ENCODE measurements around the gene SYNE4.

GRCh38 chr19:36054733-36055686 is 46.4 kb upstream of the SYNE4 start, which contains the start of gene WDR62:
- TF ChIP-seq CTCF (IDR thresholded peaks at IDR 0.05) (no peak), POLR2A (IDR thresholded peaks at IDR 0.05) (no peak)

All from testis (tissue), 2 donors.